SK-N-SH (cell line): ENCODE results near the gene MAPK8IP3. TPM values are rescaled to one million over a fixed set of nuclear protein-coding genes. Genes with fewer than 3 reads are reported as not detected.
"Not testable (repeated sequence)": the region's sequence is repeated elsewhere in the genome, so short reads cannot be mapped to it uniquely, and the experiment has no call there.

Experiments
- CTCF ChIA-PET: fragments of 300-600, 350-600 bp; formaldehyde crosslinking; extraction: SDS; loops from one replicate; lab custom pipeline; 2021; lab: Yijun Ruan, JAX
- POLR2A ChIA-PET: fragments of 350-600 bp; sonication (Branson Sonifier 250); formaldehyde crosslinking; extraction: SDS; loops from one replicate; lab custom pipeline; 2020; ENCODE audit warnings: antibody characterized with exemption, inconsistent platforms; lab: Yijun Ruan, JAX
- DNase-seq: peaks from one replicate; pipeline ENCODE4 v3.0.0; 2012
- H2AFZ ChIP-seq: fragments of 200-600 bp; sonication (generic); 2 replicates; pipeline ENCODE4 v1.8.1; 2016; ENCODE audit warnings: antibody characterized with exemption, mild to moderate bottlenecking, low read depth
- H3F3A ChIP-seq: fragments of 200-600 bp; sonication (generic); replicated peaks from 2 replicates; pipeline ENCODE3; 2016; ENCODE audit warnings: antibody characterized with exemption, mild to moderate bottlenecking; ENCODE audit not compliant: insufficient read depth
- H3K27ac ChIP-seq, 2 experiments: fragments of 200-500 bp in 1 of 2; fragments of 200-600 bp in 1 of 2; sonication (Bioruptor generic) in 1 of 2; sonication (generic), shearing (Covaris generic) in 1 of 2; 2 replicates each; pipeline versions ENCODE4 v1.5.1 to v1.6.1; 2014 to 2016; ENCODE audit warnings: low read depth in 2 of 2, inconsistent platforms in 1 of 2, low read length in 1 of 2, mild to moderate bottlenecking in 1 of 2, mixed read lengths in 1 of 2
- H3K27me3 ChIP-seq: fragments of 200-600 bp; sonication (generic), shearing (Covaris generic); 2 replicates; pipeline ENCODE4 v1.6.1; 2016; ENCODE audit warnings: mixed run types; ENCODE audit not compliant: insufficient read depth
- H3K36me3 ChIP-seq, 2 experiments: fragments of 200-500 bp in 1 of 2; fragments of 200-600 bp in 1 of 2; sonication (Bioruptor generic) in 1 of 2; sonication (generic) in 1 of 2; replicated peaks in 1 of 2; 2 replicates each; pipeline versions ENCODE3 to v1.5.1; 2014 to 2016; ENCODE audit warnings: low read length in 1 of 2, mild to moderate bottlenecking in 1 of 2; ENCODE audit not compliant: insufficient read depth in 2 of 2, control insufficient read depth in 1 of 2
- H3K4me1 ChIP-seq, 2 experiments: fragments of 200-500 bp in 1 of 2; fragments of 200-600 bp in 1 of 2; sonication (Bioruptor generic) in 1 of 2; sonication (generic), shearing (Covaris generic) in 1 of 2; 2 replicates each; pipeline versions ENCODE4 v1.5.1 to v1.6.1; 2014 to 2016; ENCODE audit warnings: low read depth in 1 of 2, low read length in 1 of 2, mixed run types in 1 of 2; ENCODE audit not compliant: insufficient read depth in 2 of 2, control insufficient read depth in 1 of 2
- H3K4me2 ChIP-seq: fragments of 200-600 bp; sonication (generic), shearing (Covaris generic); 2 replicates; pipeline ENCODE4 v1.6.1; 2017; ENCODE audit warnings: mixed run types
- H3K4me3 ChIP-seq, 2 experiments: fragments of 200-500 bp in 1 of 2; fragments of 200-600 bp in 1 of 2; sonication (Bioruptor generic) in 1 of 2; sonication (generic), shearing (Covaris generic) in 1 of 2; 2 replicates each; pipeline versions ENCODE4 v1.5.1 to v1.8.1; 2014 to 2016; ENCODE audit warnings: low read depth in 2 of 2, inconsistent platforms in 1 of 2, low read length in 1 of 2, mild to moderate bottlenecking in 1 of 2, mixed read lengths in 1 of 2, moderate library complexity in 1 of 2
- H3K79me2 ChIP-seq: fragments of 200-600 bp; sonication (generic); 2 replicates; pipeline ENCODE4 v1.8.1; 2017; ENCODE audit warnings: mild to moderate bottlenecking; ENCODE audit not compliant: insufficient read depth
- H3K9ac ChIP-seq: fragments of 200-600 bp; sonication (generic); 2 replicates; pipeline ENCODE4 v1.6.1; 2017; ENCODE audit warnings: mixed run types
- H3K9me2 ChIP-seq: fragments of 200-600 bp; sonication (generic); 2 replicates; pipeline ENCODE4 v1.6.1; 2017; ENCODE audit warnings: mixed run types
- H3K9me3 ChIP-seq: fragments of 200-600 bp; sonication (generic); 2 replicates; pipeline ENCODE4 v1.6.1; 2017; ENCODE audit warnings: mixed run types, mild to moderate bottlenecking, moderate library complexity
- H4K20me1 ChIP-seq: fragments of 200-600 bp; sonication (generic); 2 replicates; pipeline ENCODE4 v1.6.1; 2017; ENCODE audit warnings: mild to moderate bottlenecking, mixed run types; ENCODE audit not compliant: insufficient read depth
- CTCF ChIP-seq: fragments of 200-600 bp; sonication (generic); IDR thresholded peaks from 2 replicates; pipeline ENCODE4 v1.6.1; 2017; ENCODE audit warnings: antibody characterized with exemption, mild to moderate bottlenecking, moderate library complexity
- ELF1 ChIP-seq: IDR thresholded peaks from 2 replicates; pipeline ENCODE4 v1.4.0; 2012
- FOSL2 ChIP-seq: IDR thresholded peaks from 2 replicates; pipeline ENCODE4 v1.4.0; 2012; ENCODE audit warnings: low read depth, mild to moderate bottlenecking, moderate library complexity, borderline replicate concordance
- FOXJ3 ChIP-seq: sonication (generic); formaldehyde crosslinking; IDR thresholded peaks from 2 replicates; pipeline ENCODE4 v1.5.1; 2020; ENCODE audit warnings: mild to moderate bottlenecking, missing genetic modification reagents
- GATA2 ChIP-seq: sonication (generic); formaldehyde crosslinking; IDR thresholded peaks from 2 replicates; pipeline ENCODE4 v1.5.0; 2020; ENCODE audit warnings: mild to moderate bottlenecking, missing genetic modification reagents
- JUND ChIP-seq: IDR thresholded peaks from 2 replicates; pipeline ENCODE4 v1.4.0; 2012
- MXI1 ChIP-seq: IDR thresholded peaks from 2 replicates; pipeline ENCODE4 v1.6.1; 2012; ENCODE audit warnings: mild to moderate bottlenecking, low read depth, low read length, improper control_type of control experiment
- NRF1 ChIP-seq: IDR thresholded peaks from 2 replicates; pipeline ENCODE4 v1.6.1; 2012; ENCODE audit warnings: low read depth, mild to moderate bottlenecking, low read length
- PBX3 ChIP-seq: IDR thresholded peaks from 2 replicates; pipeline ENCODE4; 2012
- REST ChIP-seq: IDR thresholded peaks from 2 replicates; pipeline ENCODE4 v1.6.1; 2012; ENCODE audit warnings: mild to moderate bottlenecking, low read depth, low read length, moderate library complexity
- TAF1 ChIP-seq: IDR thresholded peaks from 2 replicates; pipeline ENCODE4 v1.6.1; 2012; ENCODE audit warnings: low read depth, mild to moderate bottlenecking, low read length, moderate library complexity, borderline replicate concordance
- TCF12 ChIP-seq: IDR thresholded peaks from 2 replicates; pipeline ENCODE4 v1.4.0; 2012
- YY1 ChIP-seq: IDR thresholded peaks from 2 replicates; pipeline ENCODE4 v1.4.0; 2012; ENCODE audit warnings: low read depth, mild to moderate bottlenecking
- WGBS: methylation state at CpG from one replicate; pipeline ENCODE4 v1.1.6; 2017; ENCODE audit warnings: low lambda C conversion rate; 5-methylcytosine and 5-hydroxymethylcytosine counted together
- polyA plus RNA-seq, 3 experiments: library from polyadenylated mRNA; depleted of rRNA; stranded (reverse); fragments of >200 nt; gene quantifications; 2 replicates each; pipeline ENCODE4 v1.2.3, GENCODE V29; 2012

Gene MAPK8IP3
- polyA plus RNA-seq, 1 of the 3 experiments (the other 2 are of a cell fraction): 57.3 TPM

GRCh38 chr16:1794908-1795666, 89.1 kb downstream of the MAPK8IP3 start (continued):
- TF ChIP-seq REST (no peak), GATA2 (CRISPR knock-in tag) (no peak), TAF1 (no peak), MXI1 (no peak), TCF12 (no peak), NRF1 (no peak)

GRCh38 chr16:1799263-1799662, 93.3 kb downstream of the MAPK8IP3 start:
- POLR2A ChIA-PET, CTCF ChIA-PET: not testable (repeated sequence)

GRCh38 chr16:1800701-1801100, 94.7 kb downstream of the MAPK8IP3 start:
- no peaks in the 10 kb centered on the region for H3K9me2 ChIP-seq
- H3K36me3 ChIP-seq: peaks cover 0 to 4% of the 10 kb centered on the region in 2 experiments
- no peak for TF ChIP-seq CTCF
- no peak for TF ChIP-seq ELF1
- TF ChIP-seq FOSL2: no peak
- no peak for TF ChIP-seq FOXJ3 (CRISPR knock-in tag)
- TF ChIP-seq REST: no peak
- TF ChIP-seq YY1: no peak
- TF ChIP-seq PBX3: no peak
- TF ChIP-seq MXI1: no peak
- TF ChIP-seq JUND: no peak
- no peak overlapping the region for H3K27ac ChIP-seq
- POLR2A ChIA-PET: no interaction called here
- no peaks in the 10 kb centered on the region for H4K20me1 ChIP-seq
- no peak overlapping the region for H3K4me2 ChIP-seq
- no peaks in the 10 kb centered on the region for H3K9me3 ChIP-seq
- H3K4me1 ChIP-seq: no peaks in the 10 kb centered on the region
- DNase-seq: no peak
- WGBS: 48% methylated on average over 9 of the region's 10 CpGs
- no peak overlapping the region for H3K4me3 ChIP-seq
- H3K27me3 ChIP-seq: no peaks in the 10 kb centered on the region
- H3K79me2 ChIP-seq: no peaks in the 10 kb centered on the region
- H3F3A ChIP-seq: no peaks in the 10 kb centered on the region
- CTCF ChIA-PET: no interaction called here
- no peak overlapping the region for H2AFZ ChIP-seq
- no peak overlapping the region for H3K9ac ChIP-seq

More at GRCh38 chr16:1799263-1799662, 93.3 kb downstream of the MAPK8IP3 start:
- H3K27me3 ChIP-seq, H2AFZ ChIP-seq, H3K4me1 ChIP-seq, DNase-seq, H3K27ac ChIP-seq, H3K4me2 ChIP-seq, H3K4me3 ChIP-seq, H3F3A ChIP-seq, H3K9me2 ChIP-seq, H3K36me3 ChIP-seq, H3K79me2 ChIP-seq, H4K20me1 ChIP-seq, H3K9ac ChIP-seq, H3K9me3 ChIP-seq: not testable (repeated sequence)
- WGBS: 62% methylated on average over 5 of the region's 5 CpGs
